Measurements from ENCODE around the gene CORIN.

Gene CORIN

GRCh38 chr4:47837908-47838294 lies at the start of gene CORIN:
Gene CORIN (minus strand): TSS chr4:47838067. CDS start chr4:47837949, 118 bp downstream.
- no peak for DNase-seq (ENCODE audit: low read depth)

DNA sequence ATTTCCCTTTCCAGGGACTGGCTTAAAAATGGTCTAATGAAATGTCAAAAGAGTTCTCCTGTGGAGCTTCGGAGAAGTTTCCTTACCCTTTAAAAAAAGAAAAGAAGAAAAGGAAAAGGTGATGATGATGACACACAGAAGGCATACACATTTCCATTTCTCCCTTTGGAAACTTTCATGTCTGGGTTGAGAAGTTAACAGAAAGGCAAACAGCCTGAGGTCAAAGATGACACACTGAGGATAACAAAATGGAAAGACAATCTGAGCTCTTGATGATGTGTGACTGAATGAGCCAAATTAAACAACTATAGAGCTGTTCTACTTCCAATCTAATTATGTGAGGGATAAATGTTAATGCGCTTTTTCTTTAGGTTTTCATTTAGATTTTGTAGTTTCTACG lies 44.4 kb upstream of the CORIN start:
- no peak for DNase-seq (ENCODE audit: low read depth)

- DNase-seq (ENCODE audit: low read depth): no peak
Observed at GRCh38 chr4:47879458-47879857, 41.6 kb upstream of the CORIN start.

DNA sequence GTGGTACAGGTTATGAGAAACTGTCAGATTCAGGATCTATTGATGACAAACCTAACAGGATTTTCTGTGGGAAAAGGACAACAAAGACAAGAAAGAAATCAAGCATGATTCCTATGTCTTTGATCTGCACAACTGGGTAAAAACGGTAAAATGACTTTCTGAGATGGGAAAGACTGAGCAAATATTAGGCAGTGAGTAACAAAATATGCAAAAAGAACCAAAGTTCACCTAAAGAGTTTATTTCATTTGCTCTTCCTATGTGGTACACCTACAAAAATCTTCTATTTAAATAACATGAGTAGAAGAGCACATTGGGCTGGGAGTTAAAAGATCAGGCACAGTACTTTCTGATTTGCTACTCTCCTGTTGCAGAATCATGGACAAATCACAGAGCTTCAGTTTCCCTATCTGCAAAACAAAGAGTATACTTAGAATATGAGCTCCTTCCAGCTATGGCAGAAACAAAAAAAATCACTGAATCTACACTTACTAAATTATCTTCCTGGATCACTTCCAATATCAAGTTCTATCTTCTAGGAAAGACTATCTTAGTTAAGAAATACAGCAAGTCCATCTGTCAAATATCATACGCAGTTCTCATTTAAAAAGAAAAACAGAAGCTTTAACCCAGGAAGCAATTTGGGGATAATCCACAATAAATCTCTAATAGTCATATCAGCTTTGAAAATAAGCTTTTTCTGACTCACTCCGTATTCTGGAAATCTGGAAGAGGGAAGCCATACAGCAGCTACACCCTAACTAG lies 39.1 kb upstream of the CORIN start:
- no peak for DNase-seq (ENCODE audit: low read depth)

DNA sequence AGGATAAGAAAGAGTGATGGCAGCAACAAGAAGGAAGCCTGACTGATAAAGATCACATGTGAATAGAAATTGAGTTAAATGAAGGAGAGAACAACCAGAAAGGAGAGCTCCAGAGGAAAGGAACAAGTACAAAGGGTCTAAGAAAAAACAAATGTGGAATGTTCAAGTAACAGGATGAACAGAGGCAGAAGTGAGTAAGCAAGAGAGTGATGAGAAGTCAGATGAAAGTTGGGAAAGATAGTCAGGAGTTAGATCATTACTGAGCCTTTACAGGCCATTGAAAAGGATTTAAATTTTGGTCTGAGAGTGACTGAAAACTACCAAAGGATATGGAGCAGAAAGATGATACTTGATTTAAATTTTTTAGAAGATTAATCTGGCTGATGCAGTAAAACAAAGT lies 38.4 kb upstream of the CORIN start:
- no peak for DNase-seq (ENCODE audit: low read depth)

DNA sequence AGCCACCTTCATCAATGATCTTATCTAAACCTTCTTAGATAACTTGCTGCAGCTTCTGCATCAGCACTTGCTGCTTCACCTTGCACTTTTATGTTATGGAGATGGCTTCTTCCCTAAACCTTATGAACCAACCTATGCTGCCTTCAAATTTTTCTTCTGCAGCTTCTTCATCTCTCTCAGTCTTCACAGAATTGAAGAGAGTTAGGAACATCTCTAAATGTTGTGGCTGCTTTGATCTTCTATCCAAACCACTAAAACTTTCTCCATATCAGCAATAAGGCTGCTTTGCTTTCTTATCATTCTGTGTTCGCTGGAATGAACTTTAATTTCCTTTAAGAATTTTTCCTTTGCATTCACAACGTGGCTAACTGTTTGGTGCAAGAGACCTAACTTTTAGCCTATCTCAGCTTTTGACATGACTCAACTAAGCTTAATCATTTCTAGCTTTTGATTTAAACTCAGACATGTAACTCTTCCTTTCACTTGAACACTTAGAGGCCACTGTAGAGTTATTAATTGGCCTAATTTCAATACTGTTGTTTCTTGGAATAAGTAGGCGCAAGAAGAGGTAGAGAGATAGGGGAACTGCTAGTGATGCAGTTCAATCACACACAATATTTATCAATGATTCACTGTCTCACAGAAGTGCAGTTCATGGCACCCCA lies 36.1 kb upstream of the CORIN start:
- no peak for DNase-seq (ENCODE audit: low read depth)

GRCh38 chr4:47863486-47863885 lies 25.6 kb upstream of the CORIN start:
- DNase-seq (ENCODE audit: low read depth): no peak

- DNase-seq (ENCODE audit: low read depth): no peak
Observed at GRCh38 chr4:47862297-47862696, 24.4 kb upstream of the CORIN start.

- DNase-seq (ENCODE audit: low read depth): no peak
Observed at GRCh38 chr4:47860305-47860704, 22.4 kb upstream of the CORIN start.

GRCh38 chr4:47858006-47858405 lies 20.1 kb upstream of the CORIN start:
- DNase-seq (ENCODE audit: low read depth): no peak

GRCh38 chr4:47856713-47857112 lies 18.8 kb upstream of the CORIN start:
- no peak for DNase-seq (ENCODE audit: low read depth)

- DNase-seq (ENCODE audit: low read depth): no peak
Observed at GRCh38 chr4:47855350-47855749, 17.5 kb upstream of the CORIN start.

GRCh38 chr4:47852136-47852535 lies 14.3 kb upstream of the CORIN start:
- DNase-seq (ENCODE audit: low read depth): no peak

- no peak for DNase-seq (ENCODE audit: low read depth)
Observed at GRCh38 chr4:47849466-47849865, 11.6 kb upstream of the CORIN start.

- no peak for DNase-seq (ENCODE audit: low read depth)
Observed at GRCh38 chr4:47848041-47848440, 10.2 kb upstream of the CORIN start.

DNA sequence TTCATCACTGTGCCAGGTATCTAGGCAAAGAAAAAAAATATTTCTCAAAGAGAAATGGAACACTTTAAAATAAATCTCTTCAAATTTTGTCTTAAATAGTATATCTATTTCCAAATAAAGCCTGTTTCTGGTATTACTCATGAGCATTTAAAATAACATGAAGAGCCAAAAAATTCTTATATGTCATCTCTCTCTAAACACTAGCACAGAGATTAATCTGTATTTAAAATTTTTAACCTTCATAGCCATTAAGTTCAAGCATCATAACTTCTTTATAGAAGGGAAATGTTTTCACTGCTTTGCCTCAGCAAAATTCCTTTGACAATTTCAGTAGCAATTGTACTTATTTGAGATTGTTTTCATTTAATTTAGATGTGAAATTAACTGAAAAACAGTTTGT lies 5.1 kb upstream of the CORIN start:
- DNase-seq (ENCODE audit: low read depth): no peak

DNA sequence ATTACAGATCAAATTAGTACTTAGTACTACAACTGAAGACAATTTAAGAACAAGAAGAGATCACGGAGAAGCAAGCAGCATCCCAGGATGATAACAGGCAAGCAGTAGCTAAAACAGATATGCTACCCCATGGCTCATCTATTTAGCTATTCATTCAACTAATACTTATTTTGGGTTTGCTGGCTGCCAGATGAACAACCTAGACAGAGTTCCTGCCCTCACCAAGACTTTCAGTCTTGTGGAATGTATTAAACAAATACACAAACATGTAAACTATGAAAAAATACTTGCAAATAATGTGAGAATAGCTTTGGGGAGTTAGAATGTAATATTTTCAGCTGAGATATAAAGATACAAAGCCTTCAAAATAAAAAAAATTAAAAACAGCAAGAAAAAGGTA lies 2.4 kb upstream of the CORIN start:
- DNase-seq (ENCODE audit: low read depth): no peak

- DNase-seq (ENCODE audit: low read depth): peak; percentile 48
Observed at GRCh38 chr4:47839259-47839658, 1.4 kb upstream of the CORIN start.

GRCh38 chr4:47838445-47838844 lies 578 bp upstream of the CORIN start:
- DNase-seq (ENCODE audit: low read depth): no peak

GRCh38 chr4:47837094-47837907 lies 566 bp downstream of the CORIN start:
- DNase-seq (ENCODE audit: low read depth): peak; percentile 19

DNA sequence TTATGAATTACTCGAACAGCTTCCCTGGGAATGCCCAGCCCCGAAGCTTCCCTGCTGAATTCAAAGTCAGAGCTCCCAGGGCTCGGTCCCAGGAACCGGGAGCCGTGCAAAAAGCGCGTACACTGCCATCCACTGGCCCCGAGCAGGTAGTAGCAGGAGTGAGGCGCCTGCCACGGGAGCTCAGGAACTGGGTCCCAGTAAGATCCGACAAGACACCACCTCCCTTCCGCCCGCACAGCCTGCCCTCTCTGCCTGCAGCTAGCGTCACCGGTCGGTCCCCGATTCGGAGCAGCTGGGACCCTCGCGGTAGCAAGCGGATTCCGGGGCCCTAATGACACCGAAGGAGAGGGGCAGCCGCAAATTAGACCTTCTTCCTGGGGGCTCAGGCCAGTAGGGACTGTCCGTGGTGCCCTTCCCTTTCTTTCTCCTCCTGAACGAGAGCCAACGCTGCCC lies 1.2 kb downstream of the CORIN start:
- DNase-seq (ENCODE audit: low read depth): peak; percentile 42

DNA sequence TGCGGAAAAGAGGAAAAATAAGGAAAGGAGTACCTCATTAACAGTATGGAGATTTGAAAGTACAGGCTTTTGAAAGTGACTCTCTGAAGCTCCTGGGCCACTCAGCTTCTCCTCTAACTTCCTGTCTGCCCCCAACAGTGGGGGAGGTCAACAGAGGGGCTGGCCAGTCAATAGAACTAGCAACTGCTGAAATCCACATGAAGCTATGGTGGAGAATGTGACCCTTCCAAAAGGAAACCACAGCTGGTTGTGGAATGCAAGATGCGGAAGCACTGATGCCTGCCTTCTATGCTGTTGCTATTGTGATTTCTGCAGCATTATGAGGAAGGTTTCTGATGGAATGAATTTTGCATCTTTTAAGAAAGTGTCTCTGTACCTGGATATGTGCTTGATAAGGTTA lies 2.4 kb downstream of the CORIN start:
- DNase-seq (ENCODE audit: low read depth): no peak
